Choroid plexus epithelial cell (primary cell): ENCODE measurements around the gene LARGE1.

ENCODE experiments used
- DNase-seq: peaks from one replicate; pipeline ENCODE4 v3.0.0-alpha.2; 2010; ENCODE audit warnings: low read depth
- H3K4me3 ChIP-seq: 2 replicates; pipeline ENCODE4 v1.5.1; 2011; ENCODE audit warnings: low read depth, mild to moderate bottlenecking, control low read depth, low read length, moderate library complexity
- TF ChIP-seq, protein P1 (sequence below): conservative IDR thresholded peaks from 2 replicates; pipeline ENCODE4 v1.5.1; 2011; ENCODE audit warnings: low read depth, mild to moderate bottlenecking, control low read depth, inconsistent platforms, low read length, moderate library complexity

Gene LARGE1

DNA sequence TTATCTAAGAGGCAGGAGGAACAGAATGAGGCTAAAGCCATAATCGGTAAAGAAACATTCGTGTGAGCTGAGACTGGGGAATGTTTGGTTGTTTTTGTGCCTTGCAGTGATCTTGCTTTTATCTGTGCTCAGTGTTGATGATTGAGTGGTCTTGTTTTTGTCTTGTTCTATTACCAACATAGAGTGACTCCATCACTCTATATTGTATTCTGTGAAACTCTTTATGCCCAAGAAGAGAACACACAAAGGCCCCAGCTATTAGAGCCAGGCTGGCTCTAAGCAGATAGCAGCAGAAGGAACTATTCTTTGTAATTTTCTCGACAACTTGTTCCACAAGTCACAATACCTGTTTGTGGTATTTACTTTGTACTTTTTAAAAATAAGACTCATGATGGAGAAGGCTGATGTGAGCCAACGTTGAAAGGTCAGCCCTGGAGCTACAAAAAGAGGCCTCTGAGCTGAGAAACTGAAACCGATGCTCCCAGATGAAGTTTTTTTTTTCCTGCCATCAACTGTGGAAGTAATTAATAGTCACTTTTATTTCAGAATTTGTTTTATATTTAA is 68.4 kb downstream of the LARGE1 start:
- DNase-seq, result no peak
- TF ChIP-seq, protein P1, sequence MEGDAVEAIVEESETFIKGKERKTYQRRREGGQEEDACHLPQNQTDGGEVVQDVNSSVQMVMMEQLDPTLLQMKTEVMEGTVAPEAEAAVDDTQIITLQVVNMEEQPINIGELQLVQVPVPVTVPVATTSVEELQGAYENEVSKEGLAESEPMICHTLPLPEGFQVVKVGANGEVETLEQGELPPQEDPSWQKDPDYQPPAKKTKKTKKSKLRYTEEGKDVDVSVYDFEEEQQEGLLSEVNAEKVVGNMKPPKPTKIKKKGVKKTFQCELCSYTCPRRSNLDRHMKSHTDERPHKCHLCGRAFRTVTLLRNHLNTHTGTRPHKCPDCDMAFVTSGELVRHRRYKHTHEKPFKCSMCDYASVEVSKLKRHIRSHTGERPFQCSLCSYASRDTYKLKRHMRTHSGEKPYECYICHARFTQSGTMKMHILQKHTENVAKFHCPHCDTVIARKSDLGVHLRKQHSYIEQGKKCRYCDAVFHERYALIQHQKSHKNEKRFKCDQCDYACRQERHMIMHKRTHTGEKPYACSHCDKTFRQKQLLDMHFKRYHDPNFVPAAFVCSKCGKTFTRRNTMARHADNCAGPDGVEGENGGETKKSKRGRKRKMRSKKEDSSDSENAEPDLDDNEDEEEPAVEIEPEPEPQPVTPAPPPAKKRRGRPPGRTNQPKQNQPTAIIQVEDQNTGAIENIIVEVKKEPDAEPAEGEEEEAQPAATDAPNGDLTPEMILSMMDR, result no peak
- H3K4me3 ChIP-seq, result no peak overlapping the region

DNA sequence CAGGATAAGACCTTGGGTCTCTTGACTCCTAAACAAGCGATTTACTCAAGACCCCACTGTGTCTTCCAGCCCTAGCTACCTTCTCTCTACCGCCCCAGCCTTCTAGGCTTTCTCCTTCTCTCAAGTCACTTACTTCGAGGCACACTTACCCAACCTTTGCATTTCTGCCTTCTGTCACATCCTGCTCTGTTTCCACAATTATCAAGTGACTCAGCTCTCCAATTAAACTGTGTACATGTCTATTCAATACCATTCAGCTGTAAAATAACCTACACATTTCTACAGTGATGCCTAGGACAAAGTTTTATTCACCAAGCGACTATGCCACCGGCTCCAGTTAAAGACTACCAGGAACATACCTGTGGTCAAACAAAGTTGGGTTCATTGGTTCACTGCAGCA is 69.0 kb downstream of the LARGE1 start:
- DNase-seq, result no peak
- TF ChIP-seq, protein P1, result no peak
- no peak overlapping the region for H3K4me3 ChIP-seq

DNA sequence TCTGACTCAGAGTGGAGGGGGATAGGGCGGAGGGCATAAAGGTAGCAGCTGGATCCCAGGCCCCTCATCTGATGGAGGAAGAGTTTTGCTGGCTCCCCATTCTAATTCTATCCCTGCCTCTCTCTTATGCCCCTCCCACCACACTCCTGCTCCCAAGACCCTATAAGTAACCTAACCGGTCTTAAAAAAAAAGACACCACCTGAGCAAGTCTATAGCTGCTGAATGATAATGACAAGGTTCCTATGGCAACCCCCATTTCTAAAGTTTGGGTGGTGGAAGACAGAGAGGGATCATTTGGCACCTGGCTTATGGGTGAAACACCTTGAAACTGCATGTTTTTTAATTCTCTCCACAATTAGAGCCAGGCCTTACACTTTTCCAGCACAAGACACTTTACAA is 69.6 kb downstream of the LARGE1 start:
- DNase-seq, result no peak
- H3K4me3 ChIP-seq, result no peak overlapping the region
- TF ChIP-seq, protein P1, result no peak

DNA sequence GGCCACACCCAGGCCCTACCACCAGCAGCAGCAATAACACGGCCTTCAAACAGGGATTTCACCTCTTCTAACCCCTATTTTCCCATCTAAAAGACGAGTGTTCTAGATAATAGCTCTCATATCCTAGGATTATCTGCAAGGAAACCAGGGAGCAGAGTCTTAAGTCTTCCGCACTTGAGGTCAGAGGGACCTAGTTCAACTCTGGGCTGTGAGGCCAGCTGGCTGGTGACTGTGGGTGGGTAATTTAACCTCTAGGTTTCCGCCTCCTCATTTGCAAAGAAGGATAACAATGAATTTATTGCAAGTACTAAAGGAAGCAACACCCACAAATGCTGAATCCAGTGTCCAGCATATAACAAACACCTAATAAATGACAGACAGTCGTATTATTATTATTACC is 70.1 kb downstream of the LARGE1 start:
- H3K4me3 ChIP-seq, result no peak overlapping the region
- DNase-seq, result no peak
- TF ChIP-seq, protein P1, result no peak

DNA sequence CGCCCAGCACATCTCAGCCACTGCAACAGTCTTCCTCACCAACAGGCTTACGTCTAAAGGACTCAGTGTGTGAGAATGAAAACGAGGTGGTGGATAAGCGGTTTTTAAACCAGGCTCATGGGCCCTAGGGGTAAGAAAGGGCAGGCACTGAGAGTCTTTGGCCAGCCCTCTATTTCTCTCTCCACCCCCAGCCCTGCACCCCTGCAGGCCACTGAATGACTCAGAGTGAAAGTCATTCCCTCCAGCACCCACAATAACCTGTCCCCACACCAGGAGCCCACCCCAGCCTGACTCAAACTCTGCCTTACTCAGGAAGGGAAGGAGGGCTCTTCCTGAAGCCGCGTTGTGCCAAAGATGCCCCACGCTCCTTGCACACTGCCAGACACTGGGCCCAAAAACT is 72.0 kb downstream of the LARGE1 start:
- no peak overlapping the region for H3K4me3 ChIP-seq
- DNase-seq, result no peak
- TF ChIP-seq, protein P1, result no peak

DNA sequence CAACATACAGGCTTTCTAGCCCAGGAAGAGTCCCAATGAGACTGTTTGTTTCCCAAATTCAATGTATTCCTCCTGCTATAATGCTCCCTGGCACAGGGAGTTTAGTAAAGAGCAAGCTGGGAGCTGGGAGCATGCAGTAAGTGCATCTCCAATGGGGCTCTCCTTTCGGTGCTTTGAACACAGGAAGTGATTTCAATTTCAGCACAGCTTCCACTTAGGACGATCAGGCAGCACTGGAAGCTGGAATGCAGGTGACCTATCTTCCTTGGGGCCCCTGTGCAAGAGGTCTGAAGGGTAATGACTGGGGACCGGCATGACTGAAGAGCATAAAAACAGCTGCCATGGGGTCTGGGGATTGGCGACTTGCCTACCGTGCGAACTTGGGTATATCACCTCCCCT is 76.0 kb downstream of the LARGE1 start:
- no peak for DNase-seq
- no peak overlapping the region for H3K4me3 ChIP-seq
- TF ChIP-seq, protein P1, result no peak

DNA sequence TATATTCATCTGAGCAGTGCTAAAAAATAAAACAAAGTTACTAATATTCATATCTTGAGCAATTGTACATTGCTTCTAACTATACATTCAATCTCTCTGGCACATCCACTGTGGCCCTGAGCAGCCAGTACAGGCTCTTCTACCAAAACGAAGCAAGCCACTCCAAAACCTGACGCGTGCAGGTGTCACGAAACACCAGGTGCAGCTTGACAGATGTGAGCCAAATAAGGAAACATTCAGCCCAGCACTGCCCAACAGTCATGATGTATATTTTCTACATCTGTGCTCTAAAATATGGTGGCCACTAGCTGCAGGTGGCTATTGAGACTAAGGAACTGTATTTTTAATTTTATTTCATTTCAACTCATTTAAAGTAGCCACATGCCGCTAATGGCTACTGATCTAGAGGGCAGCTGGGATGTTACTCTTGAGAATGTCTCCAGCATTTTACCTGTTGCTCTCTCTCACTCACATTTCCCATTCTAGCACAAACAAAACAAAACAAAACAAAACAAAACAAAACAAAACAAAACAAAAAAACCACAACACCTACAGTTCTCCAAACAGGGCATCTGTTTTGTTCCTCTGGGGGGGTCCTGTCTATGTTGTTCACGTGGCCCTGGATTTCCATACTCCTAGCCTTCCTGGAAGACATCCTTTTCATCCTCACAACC is 77.7 kb downstream of the LARGE1 start:
- no peak for DNase-seq
- no peak overlapping the region for H3K4me3 ChIP-seq
- TF ChIP-seq, protein P1, result no peak
